ENCODE results near the gene ADAMTS18.
"Not testable (repeated sequence)": the region's sequence is repeated elsewhere in the genome, so short reads cannot be mapped to it uniquely, and the experiment has no call there.

Gene ADAMTS18

DNA sequence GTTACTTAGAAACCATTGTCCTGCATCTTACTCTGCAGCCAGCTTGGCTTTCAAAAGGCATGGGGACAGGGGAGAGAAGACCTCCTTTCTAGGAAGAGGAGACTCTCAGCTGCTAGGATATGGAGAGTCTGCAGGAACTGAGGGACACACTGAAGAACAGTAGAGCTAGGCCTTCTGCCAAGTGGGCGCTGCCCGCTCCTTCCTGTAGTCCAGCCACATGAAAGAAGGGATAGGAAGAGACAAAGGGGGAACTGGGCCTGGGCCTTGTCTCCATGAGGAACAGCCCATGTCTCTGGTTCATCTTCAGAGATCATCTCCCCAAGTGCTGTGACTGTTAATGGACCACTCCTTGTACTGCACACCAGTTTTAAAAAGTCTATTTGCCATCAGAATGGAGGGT, 157.3 kb downstream of the ADAMTS18 start:
- Histone ChIP-seq H3K79me2 (no peaks in the 10 kb centered on the region), H3K27ac (no peak overlapping the region), H3K9ac (no peak overlapping the region)

DNA sequence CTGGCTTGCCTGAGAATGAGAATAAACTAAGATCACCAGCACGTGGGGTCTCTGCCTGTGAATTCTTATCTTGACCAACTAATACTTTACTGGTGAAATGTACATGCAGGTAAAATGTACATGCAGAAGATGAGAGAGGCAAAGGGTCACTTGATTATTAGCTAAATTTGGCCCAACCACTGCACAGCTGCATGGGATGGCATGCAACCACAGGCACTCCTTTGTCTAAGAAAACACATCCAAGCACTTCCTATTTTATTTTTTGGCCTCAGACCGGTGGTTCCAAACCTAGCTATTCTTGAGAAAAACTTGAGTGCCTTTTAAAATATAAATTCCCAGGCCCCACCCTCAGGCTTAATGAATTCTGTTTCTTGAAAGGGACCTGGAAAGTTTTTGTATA, 157.7 kb downstream of the ADAMTS18 start:
- Histone ChIP-seq H3K4me1 (no peaks in the 10 kb centered on the region), H3K27me3 (ENCODE audit: control insufficient read depth, insufficient read depth, low read length) (no peaks in the 10 kb centered on the region), H3K9me3 (ENCODE audit: control insufficient read depth, low read length) (no peaks in the 10 kb centered on the region), H3K27ac (no peak overlapping the region), H3K79me2 (no peaks in the 10 kb centered on the region), H2AFZ (no peak overlapping the region), H3K36me3 (ENCODE audit: control insufficient read depth, insufficient read depth, low read length) (no peaks in the 10 kb centered on the region), H3K9ac (no peak overlapping the region), H3K4me3 (ENCODE audit: low read depth, low read length) (no peak overlapping the region), H3K4me2 (ENCODE audit: low read length) (no peak overlapping the region)
- TF ChIP-seq, protein P1, sequence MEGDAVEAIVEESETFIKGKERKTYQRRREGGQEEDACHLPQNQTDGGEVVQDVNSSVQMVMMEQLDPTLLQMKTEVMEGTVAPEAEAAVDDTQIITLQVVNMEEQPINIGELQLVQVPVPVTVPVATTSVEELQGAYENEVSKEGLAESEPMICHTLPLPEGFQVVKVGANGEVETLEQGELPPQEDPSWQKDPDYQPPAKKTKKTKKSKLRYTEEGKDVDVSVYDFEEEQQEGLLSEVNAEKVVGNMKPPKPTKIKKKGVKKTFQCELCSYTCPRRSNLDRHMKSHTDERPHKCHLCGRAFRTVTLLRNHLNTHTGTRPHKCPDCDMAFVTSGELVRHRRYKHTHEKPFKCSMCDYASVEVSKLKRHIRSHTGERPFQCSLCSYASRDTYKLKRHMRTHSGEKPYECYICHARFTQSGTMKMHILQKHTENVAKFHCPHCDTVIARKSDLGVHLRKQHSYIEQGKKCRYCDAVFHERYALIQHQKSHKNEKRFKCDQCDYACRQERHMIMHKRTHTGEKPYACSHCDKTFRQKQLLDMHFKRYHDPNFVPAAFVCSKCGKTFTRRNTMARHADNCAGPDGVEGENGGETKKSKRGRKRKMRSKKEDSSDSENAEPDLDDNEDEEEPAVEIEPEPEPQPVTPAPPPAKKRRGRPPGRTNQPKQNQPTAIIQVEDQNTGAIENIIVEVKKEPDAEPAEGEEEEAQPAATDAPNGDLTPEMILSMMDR (IDR thresholded peaks at IDR 0.05) = no peak

More for the DNA sequence above, 157.3 kb downstream of the ADAMTS18 start:
- no peak overlapping the region for H3K4me3 ChIP-seq (ENCODE audit: low read depth, low read length)
- TF ChIP-seq, protein P1 (IDR thresholded peaks at IDR 0.05) = no peak
- H3K27me3 ChIP-seq (ENCODE audit: control insufficient read depth, insufficient read depth, low read length) = no peaks in the 10 kb centered on the region
- no peaks in the 10 kb centered on the region for H3K4me1 ChIP-seq
- H3K9me3 ChIP-seq (ENCODE audit: control insufficient read depth, low read length) = no peaks in the 10 kb centered on the region
- no peaks in the 10 kb centered on the region for H3K36me3 ChIP-seq (ENCODE audit: control insufficient read depth, insufficient read depth, low read length)
- H2AFZ ChIP-seq = no peak overlapping the region
- no peak overlapping the region for H3K4me2 ChIP-seq (ENCODE audit: low read length)

DNA sequence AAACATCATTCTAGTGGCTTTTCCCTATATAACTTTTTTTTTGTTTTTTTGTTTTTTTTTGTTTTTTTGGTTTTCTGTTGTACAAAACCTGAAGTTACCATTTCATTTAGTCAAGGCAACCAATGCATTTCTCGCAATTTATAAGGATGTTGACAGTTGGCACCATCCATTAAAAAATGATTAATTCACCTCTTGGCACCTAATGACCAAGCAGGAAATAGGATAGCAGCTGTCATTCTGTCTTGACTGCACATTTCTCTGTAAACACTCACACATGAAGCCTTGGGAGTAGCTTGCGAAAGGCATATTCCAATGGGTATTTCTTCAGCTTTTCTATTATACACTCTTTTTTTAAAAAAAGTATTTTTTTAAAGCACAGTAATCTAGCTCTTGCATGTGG, 158.2 kb downstream of the ADAMTS18 start:
- Histone ChIP-seq H3K4me3 (ENCODE audit: low read depth, low read length) (no peak overlapping the region), H3K36me3 (ENCODE audit: control insufficient read depth, insufficient read depth, low read length) (no peaks in the 10 kb centered on the region), H3K27ac (no peak overlapping the region), H2AFZ (no peak overlapping the region), H3K4me2 (ENCODE audit: low read length) (no peak overlapping the region), H3K79me2 (no peaks in the 10 kb centered on the region), H3K4me1 (no peaks in the 10 kb centered on the region), H3K9ac (no peak overlapping the region), H3K27me3 (ENCODE audit: control insufficient read depth, insufficient read depth, low read length) (no peaks in the 10 kb centered on the region), H3K9me3 (ENCODE audit: control insufficient read depth, low read length) (no peaks in the 10 kb centered on the region)
- TF ChIP-seq, protein P1 (IDR thresholded peaks at IDR 0.05) = no peak

DNA sequence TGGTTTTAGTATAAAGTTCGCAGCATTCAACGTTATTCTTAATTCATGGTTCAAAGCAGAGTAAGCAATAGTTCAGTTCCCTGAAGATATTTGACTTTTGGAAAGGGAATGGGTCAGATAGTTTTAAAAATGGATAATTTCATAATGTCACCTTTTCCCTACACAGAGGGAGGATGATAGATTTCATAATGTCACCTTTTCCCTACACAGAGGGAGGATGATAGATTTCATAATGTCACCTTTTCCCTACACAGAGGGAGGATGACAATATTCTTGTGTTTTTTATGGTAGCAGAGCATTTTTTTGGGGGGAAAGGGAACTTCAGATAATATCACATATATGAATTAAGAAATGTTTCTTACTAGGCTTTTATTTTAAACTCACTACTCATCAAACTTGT, 159.5 kb downstream of the ADAMTS18 start:
- not testable (repeated sequence) for H3K4me2 ChIP-seq (ENCODE audit: low read length); H3K27ac ChIP-seq; H3K4me3 ChIP-seq (ENCODE audit: low read depth, low read length); H3K9me3 ChIP-seq (ENCODE audit: control insufficient read depth, low read length); H3K79me2 ChIP-seq; H3K36me3 ChIP-seq (ENCODE audit: control insufficient read depth, insufficient read depth, low read length); H3K27me3 ChIP-seq (ENCODE audit: control insufficient read depth, insufficient read depth, low read length); H3K4me1 ChIP-seq; H3K9ac ChIP-seq; H2AFZ ChIP-seq

DNA sequence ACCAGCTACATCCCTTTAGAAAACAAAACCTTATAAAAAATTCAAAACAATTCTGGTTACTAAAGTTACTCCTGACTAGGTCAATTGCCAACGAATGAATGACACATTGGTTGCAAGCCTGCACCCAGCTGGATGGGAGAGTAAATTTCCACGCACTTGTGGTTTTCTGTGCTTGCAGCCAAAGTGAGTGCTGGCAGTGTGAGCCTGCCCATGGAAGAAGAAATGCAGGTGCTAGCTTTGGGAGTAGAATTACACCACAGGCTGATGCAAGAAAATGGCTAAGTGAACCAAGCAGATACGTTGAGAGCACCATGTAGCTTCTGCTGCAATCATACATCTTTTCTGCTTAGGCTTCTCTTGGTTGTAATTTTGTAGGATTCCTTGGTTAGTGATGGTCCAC, 161.0 kb downstream of the ADAMTS18 start:
- Histone ChIP-seq H3K9me3 (ENCODE audit: control insufficient read depth, low read length) (no peaks in the 10 kb centered on the region), H3K36me3 (ENCODE audit: control insufficient read depth, insufficient read depth, low read length) (no peaks in the 10 kb centered on the region), H3K4me2 (ENCODE audit: low read length) (no peak overlapping the region), H3K79me2 (no peaks in the 10 kb centered on the region), H3K4me3 (ENCODE audit: low read depth, low read length) (no peak overlapping the region), H3K4me1 (no peaks in the 10 kb centered on the region), H3K27me3 (ENCODE audit: control insufficient read depth, insufficient read depth, low read length) (no peaks in the 10 kb centered on the region), H3K9ac (no peak overlapping the region), H3K27ac (no peak overlapping the region), H2AFZ (no peak overlapping the region)
- TF ChIP-seq, protein P1 (IDR thresholded peaks at IDR 0.05) = no peak
